Fibroblast of peridontal ligament (primary cell): ENCODE results near the gene NLGN4Y.
"Not testable (repeated sequence)": the region's sequence is repeated elsewhere in the genome, so short reads cannot be mapped to it uniquely, and the experiment has no call there.

Experiments used
- DNase-seq: peaks from one replicate; pipeline ENCODE4 v3.0.0-alpha.2; 2010; ENCODE audit errors: extremely low read depth

Gene NLGN4Y

DNA sequence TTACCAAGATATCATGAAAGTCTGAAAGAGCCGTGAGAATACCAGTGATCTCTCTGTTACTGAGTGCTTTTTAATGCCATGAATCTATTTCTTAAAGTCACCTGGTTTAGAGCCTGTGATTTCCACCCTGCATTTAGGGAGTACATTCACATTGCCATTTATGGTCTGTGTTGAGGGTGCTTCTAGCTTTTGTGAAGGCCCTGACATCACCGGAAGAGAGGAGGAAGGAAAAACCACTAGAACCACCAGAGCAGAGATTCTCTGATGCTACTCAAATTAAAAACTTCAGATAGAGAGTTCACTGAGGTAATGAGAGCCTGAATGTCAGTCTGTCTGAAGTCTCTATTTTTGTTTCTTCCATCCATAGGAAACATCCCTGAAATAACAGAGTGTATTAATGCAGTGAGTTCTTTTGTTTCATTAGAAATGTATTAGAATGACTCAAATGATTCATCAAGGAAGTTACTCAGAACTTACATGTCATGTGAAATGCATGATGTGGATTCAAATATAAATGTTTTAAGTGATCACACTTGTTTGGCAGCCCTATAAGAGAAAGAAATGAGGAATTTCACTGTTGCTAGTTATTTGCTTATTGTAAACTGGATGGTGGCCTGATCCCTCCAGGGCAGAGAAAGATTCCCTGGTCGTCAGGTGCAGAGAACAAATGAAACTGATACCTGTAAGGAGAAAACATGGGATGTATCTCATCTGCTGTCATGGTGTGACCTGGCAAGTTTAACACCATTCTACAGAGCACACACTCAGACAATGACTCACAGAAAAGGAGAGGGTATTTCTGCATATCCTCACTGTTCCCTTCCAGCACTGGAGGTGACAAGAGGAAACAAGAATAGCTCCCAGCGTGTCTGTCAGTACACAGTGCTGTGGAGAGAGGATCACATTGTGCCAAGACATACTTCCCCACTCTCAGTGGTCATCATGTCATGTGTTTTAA is 310.1 kb downstream of the NLGN4Y start:
- DNase-seq = peak; percentile 55

DNA sequence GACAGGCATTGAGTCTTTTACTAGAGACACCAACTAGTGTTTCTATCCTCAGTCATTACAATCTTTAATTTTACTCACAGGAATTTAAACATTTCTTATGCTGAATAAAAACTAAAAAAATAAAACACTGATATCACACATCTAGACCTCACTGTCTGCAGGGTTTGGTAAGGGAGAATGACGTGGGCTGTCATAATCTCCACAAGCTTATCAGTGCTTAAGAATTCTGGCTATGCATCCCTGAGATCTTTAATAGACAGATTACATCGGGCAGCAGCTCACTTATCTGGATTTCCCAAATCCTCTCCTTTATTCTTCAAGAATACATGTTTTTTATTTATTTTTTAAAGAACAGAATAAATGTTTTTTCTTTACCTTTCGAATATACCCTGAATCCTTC is 313.1 kb downstream of the NLGN4Y start:
- no peak for DNase-seq

DNA sequence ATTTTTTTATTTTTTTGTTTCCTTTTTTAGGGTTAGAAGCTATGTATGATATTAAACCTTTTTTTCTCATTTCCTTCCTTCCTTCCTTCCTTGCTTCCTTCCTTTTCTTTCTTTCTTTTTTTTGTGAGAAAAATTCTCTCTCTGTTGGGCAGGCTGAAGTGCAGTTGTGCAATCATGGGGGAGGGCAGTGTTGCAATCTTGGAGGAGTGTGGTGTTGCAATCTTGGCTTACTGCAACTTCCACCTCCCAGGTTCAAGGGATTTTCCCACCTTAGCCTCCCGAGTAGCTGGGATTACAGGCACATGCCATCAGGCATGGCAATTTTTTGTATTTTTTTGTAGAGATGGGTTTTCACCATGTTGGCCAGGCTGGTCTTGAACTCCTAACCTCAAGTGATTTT is 326.4 kb downstream of the NLGN4Y start:
- peak; percentile 36 for DNase-seq

DNA sequence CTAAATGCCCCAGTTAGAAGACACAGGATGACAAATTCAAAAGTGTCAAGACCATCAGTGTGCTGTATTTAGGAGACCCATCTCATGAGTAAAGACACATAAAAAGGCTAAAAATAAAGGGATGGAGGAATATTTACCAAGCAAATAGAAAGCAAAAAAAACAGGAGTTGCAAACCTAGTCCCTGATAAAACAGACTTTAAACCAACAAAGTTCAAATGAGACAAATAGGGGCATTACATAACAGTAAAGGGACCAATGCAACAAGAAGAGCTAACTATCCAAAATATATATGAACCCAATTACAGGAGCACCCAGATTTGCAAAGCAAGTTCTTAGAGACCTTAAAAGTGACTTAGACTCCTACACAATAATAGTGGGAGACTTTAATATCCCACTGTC is 336.1 kb downstream of the NLGN4Y start:
- DNase-seq = no peak

DNA sequence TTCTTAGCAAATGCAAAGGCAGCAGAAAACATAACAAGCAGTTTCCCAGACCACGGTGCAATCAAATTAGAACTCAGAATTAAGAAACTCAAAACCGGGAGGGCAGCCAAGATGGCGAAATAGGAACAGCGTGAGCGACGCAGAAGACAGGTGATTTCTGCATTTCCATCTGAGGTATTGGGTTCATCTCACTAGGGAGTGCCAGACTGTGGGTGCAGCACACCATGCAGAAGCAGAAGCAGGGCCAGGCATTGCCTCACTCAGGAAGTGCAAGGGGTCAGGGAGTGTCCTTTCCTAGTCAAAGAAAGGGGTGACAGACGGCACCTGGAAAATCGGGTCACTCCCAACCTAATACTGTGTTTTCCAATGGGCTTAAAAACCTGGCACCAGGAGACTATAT is 336.7 kb downstream of the NLGN4Y start:
- DNase-seq = not testable (repeated sequence)

DNA sequence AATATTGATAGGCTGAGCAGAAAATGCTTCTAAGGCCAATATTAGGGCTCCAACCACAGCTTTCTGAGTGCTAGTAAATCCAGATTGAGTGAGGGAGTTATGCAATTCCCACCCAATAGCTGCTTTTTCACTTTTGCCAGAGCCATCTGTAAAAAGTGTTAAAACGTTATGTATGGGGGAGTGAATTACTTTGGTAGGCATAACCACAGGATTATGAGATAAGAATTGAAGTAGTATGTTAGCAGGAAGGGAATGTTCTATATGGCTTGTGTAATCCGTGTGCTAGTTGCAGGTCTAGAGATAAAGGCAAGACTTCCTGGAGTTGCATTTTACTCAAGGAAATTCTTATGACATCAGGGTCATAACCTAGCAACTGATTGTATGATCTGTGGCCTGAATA is 347.6 kb downstream of the NLGN4Y start:
- DNase-seq = no peak
